NOMO-1 treated with dmso at 0.1 percent for 144 hours (cell line): ENCODE measurements around the gene PDE1A.
"Not testable (repeated sequence)": the region's sequence is repeated elsewhere in the genome, so short reads cannot be mapped to it uniquely, and the experiment has no call there.

Experiments
- DNase-seq: peaks from one replicate; lab custom pipeline; 2025; ENCODE audit not compliant: unreplicated experiment; lab: John Stamatoyannopoulos, UW

The PDE1A gene

DNA sequence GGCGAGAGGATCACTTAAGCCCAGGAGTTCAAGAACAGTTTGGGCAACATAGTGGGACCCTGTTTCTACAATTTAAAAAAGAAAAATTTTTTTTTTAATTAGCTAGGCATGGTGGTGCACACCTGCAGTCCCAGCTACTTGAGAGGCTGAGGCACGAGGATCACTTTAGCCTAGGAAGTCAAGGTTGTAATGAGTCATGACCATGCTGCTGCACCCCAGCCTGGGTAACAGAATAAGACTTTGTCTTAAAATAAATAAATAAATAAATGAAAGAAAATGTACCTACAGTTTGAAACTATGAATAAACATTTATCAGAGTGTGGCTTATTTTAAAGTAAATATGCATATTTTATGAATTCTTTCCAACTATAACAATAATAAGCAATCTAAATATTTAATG lies 16.7 kb downstream of the PDE1A start:
- no peak for DNase-seq

DNA sequence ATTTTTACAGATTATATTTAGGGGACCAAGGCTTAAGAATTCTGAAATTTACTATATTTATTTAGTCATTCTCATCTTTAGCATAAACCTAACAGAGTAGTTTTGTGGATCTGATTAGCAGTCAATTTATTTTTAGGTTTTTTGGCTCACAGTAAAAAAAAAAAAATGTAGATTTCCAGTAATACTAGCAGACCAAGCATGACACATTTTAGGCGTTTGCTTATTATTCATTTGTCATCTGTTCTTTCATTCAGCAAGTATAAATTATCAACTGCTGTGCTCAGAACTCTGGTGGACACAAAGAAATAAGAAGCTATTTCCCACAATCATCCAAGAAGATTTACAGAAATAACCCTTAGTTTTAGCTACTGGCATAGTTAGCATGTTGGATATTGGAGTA lies 20.6 kb downstream of the PDE1A start:
- DNase-seq, result no peak

DNA sequence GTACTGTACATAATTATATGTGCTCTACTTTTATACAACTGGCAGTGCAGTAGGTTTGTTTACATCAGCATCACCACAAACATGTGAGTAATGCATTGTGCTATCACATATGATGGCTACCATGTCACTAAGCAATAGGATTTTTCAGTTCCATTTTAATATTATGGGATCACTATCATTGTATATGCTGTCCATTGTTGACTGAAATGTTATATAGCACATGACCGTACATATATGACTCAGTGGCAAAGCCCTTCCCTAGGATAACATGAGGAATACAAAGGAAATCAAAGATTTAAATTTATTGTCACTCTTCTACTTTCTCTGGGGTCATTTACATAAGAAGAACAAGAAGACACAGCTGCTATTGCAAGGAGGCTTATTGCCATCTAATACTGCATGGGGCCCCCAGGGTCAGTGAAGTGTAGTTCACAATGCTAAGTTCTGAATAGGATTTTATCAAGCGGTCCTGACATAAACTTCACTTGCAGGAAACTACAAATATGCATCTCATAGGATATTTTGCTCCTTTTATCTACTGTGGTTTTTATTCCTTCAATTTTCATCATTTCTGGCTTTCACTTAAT lies 21.8 kb downstream of the PDE1A start:
- no peak for DNase-seq

GRCh38 chr2:182404092-182404491 lies 22.7 kb downstream of the PDE1A start:
- DNase-seq, result no peak

DNA sequence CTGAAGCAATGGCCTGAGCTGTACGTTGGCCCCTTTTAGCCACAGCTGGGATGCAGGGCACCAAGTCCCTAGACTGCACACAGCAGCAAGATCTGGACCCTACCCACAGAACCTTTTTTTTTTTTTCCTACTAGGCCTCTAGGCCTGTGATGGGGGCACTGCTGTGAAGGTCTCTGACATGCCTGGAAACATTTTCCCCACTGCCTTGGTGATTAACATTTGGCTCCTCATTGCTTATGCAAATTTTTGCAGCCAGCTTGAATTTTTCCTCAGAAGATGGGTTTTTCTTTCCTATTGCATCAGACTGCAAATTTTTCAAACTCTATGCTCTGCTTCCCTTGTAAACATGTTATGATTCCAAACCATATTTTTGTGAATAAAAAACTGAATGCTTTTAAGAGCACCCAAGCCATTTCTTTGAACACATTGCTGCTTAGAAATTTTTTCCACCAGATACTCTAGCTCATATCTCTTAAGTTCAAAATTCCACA lies 33.5 kb downstream of the PDE1A start:
- no peak for DNase-seq

GRCh38 chr2:182391443-182391842 lies 35.4 kb downstream of the PDE1A start:
- DNase-seq, result no peak

GRCh38 chr2:182386267-182386880 lies 40.5 kb downstream of the PDE1A start:
- DNase-seq, result not testable (repeated sequence)

DNA sequence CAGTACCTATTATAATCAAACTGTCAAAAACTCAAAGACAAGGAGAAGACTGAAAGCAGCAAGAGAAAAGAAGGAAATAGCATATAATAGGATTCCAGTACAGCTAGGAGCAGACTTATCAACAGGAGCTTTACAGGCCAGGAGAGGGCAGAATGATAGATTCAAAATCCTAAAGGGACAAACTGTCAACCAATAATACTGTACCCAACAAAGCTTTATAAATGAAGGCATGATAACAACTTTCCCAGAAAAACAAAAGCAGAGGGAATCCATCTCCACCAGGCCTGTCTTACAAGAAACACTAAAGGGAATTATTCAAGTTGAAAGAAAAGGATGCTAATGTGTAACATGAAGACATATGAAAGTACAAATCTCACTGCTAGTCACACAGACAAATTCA lies 42.0 kb downstream of the PDE1A start:
- DNase-seq, result no peak

DNA sequence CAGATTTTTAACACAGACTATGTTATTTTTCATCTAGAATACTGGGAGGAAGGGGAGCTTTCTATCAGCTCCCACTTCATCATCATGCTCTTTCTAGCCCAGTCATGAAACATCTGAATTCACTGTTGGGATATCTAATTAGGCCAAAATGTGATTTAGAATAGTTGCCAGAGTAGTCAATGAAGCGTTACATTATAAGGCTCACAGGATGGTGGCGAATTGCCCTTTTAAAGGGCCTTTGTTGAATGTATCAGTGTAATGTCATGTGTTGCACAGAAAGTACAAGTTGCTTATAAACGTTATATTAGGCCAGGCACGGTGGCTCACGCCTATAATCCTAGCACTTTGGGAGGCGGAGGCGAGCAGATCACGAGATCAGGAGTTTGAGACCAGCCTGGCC lies 45.6 kb downstream of the PDE1A start:
- DNase-seq, result no peak

DNA sequence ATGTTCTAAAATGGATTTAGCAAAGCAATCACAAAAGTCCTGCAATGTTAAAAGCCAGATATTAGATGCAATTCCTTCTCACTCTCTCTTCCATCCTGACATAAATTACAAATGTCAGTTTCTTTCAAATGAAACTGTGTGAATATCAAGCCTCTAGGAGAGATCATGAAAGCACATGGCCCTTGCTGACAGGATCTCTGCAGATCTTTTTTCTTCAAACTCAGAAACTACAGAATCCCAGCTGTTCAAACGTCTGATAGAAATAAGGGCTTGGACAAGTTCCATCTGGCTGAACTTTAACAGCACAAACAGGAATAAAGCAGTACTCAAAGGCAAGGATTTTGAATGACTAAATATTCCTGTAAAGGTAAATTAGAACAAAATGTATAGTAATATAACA lies 47.6 kb downstream of the PDE1A start:
- no peak for DNase-seq

GRCh38 chr2:182378759-182379158 lies 48.1 kb downstream of the PDE1A start:
- DNase-seq, result no peak

- no peak for DNase-seq
These were observed 49.4 kb downstream of the PDE1A start for GRCh38 chr2:182377467-182377866.

GRCh38 chr2:182375862-182376261 lies 51.0 kb downstream of the PDE1A start:
- DNase-seq, result no peak

DNA sequence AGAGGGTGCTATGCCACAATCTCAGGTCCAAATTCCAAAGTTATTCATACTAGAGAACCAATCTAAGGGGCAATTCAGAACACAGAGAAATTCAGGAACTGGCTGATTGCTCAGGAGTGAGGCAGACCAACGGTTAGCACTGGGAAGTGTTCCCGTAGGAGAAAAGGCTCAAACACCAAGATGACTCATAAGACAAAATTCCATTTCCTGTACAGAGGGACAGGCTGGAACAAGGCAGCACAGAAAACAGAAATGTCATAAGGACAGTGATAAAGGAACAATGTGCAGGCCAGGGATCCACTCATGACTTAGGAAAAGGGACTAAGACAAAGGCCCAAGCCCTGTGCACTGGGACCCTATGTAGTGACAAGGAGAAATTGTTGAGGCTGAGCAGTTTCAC lies 54.2 kb downstream of the PDE1A start:
- DNase-seq, result no peak

DNA sequence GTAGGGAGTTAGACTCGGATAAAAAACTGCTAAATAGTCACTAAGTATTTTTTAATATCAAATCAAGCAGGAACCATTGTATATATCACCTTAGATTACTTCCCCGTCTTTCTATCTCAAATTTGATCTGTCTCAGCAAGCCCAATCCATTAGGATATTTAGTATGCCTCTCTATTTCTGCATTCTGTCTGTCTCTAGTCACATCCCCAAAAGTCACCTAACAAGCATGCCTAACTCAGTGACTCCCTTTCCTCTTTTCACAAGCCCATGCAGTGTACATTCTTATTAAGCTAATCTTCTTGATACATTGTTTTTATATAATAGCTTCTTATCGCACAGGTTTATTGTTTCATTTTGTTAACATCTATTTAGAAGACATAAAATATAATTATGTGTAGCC lies 57.8 kb downstream of the PDE1A start:
- DNase-seq, result no peak

GRCh38 chr2:182368446-182368845 lies 58.4 kb downstream of the PDE1A start:
- DNase-seq, result no peak

DNA sequence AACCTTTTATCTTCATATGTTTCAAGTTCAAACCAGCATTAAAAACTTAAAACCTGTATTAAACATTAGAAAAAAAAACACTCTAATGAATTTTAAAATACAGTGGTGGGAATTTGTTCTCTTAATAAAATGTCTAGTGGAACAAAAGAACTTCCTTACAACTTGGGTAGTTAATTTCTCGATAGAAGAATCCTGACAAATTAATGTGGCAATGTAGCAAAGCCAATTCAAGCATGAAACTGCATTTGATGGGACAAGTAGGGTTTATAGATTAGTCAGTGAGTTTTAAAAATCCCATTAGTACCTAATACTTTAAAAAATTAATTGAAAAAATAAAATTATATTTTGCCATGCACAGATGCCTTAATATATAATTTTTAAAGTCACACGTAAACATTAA lies 59.4 kb downstream of the PDE1A start:
- no peak for DNase-seq

- no peak for DNase-seq
These were observed 60.2 kb downstream of the PDE1A start for GRCh38 chr2:182366628-182367027.

GRCh38 chr2:182365855-182366254 lies 61.0 kb downstream of the PDE1A start:
- DNase-seq, result no peak

GRCh38 chr2:182361477-182361876 lies 65.4 kb downstream of the PDE1A start:
- no peak for DNase-seq

- DNase-seq, result no peak
These were observed 66.1 kb downstream of the PDE1A start for GRCh38 chr2:182360663-182361260.

- no peak for DNase-seq
These were observed 66.7 kb downstream of the PDE1A start for GRCh38 chr2:182359990-182360662.
